HG02588 (cell line): Measurements from ENCODE around the gene TDP2.
A peak's percentile ranks its signal among the peaks of the same experiment; 100 is the strongest.
"Not testable (repeated sequence)": the region's sequence is repeated elsewhere in the genome, so short reads cannot be mapped to it uniquely, and the experiment has no call there.

Source experiments
- ATAC-seq: cut with Tn5 transposase; IDR thresholded peaks from one replicate; pipeline ENCODE4 v1.9.1; 2021; ENCODE audit warnings: mild to moderate bottlenecking, moderate library complexity; ENCODE audit not compliant: unreplicated experiment

TDP2 gene

DNA sequence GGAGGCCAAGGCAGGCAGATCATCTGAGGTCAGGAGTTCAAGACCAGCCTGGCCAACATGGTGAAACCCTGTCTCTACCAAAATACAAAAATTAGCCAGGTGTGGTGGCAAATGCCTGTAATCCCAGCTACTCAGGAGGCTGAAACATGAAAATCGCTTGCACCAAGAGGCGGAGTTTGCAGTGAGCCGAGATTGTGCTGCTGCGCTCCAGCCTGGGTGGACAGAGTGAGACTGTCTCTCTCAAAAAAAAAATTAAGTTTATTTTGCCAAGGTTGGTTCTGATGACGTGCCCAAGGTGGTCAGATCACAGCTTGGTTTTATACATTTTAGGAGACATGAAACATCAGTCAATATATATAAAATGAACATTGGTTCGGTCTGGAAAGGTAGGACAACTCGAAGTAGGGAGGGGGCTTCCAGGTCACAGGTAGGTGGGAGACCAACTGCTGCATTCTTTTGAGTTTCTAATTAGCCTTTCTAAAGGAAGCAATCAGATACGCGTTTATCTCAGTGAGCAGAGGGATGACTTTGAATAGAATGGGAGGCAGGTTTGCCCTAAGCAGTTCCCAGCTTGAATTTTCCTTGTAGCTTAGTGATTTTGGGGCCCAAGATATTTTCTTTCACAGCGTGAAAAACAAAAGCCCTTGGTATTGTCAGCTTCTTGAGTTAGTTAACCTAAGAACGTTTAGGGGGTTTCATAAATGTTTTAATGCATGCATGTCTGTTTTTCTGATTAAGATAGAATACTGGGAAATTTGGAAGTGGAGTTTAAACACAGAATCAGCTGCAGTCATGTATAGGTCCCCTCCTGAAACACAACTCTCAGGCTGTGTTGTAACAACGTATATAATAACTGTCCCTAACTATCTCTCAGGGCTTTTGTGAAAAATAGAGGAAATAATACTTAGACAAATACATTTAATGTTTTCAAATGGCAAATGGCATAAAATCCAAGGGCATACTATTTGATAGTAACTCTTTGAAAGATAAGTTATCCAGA lies 16.9 kb upstream of the TDP2 start:
- ATAC-seq: no peak

DNA sequence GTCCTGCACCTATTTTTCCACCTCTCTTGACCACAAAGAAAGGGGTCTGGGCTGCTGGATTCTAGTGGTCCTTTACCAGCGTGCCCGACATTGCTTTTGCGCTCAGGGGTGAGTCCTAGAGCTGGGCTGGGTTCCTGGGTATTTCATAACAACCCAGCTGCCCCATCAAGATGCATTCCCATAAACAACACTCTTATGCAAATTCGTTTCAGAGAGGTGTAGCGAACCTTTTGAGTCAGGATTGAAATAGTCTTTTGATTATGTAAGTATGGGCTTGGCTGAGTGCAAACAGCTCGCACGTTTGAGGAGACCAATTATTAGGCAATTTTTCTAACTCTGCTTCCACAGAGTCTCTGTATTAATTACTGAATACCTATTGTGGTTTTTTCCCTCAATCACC lies 13.9 kb upstream of the TDP2 start:
- ATAC-seq: no peak

DNA sequence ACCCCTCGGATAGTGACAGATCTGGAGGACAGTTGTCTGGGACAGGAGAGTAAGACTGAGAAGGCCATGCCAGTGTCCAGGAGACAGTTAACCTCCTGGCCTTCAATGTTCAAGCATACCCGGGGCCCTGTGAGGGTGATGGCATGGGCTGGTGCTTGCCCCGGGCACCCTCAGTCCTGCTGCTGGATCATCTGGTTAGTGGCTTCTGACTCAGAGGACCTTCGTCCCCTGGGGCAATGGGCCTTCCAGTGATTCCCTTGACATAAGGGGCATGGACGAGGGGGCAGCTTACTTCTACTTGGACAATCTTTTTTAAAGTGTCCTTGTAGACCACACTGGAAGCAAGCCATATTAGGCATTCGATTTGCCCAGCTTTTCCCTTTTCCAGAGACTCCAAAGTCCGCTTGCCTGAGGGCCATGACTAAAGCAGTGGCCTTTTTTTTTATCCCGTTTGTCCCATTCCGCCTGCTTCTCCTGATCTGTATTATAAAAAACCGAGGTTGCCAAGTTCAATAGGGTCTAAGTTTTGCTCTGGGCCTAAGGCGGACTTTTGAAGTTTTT lies 12.2 kb upstream of the TDP2 start:
- ATAC-seq: not testable (repeated sequence)

DNA sequence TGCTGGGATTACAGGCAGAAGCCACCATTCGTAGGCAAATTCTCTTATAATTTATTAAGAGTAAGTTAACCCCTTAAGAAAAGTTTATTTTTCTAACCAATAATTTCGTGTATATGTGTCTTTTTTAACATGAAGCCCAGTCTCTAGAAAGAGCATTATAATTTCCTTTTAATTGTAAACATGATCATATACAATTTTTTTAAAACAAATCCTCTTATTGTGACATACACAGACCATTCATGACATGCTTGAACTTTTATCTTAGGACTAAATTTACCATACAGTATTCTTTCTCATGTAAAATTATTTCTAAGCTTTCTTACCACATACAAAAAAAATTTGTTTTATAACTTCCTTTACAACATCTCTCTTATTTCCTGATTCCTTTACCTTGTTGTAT lies 6.9 kb upstream of the TDP2 start:
- ATAC-seq: no peak

DNA sequence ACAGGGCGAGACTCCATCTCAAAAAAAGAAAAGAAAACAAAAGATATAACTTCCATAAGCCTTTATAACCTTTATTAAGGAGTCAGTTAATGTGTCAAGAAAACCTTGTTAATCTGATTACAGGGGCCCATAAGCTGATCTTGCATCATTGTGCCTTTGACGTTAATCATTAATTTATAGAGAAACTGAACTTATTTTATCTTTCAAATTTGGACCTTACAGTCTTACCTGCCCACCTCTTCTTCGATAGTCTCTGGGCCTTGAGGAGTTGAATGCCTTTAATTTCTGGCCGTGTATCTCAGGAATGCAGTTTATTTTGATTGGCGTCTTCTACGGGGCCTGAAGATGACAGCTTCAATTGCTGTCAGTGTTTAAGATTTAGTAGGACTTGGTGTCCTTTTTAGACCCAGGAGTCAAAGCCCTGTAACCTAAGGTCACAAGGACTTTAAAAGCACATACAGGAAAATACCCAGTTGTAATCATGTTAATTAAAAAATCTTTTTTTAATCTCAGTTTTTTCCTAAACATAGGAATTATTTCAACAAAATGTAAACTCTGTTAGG lies 6.0 kb upstream of the TDP2 start:
- no peak for ATAC-seq

DNA sequence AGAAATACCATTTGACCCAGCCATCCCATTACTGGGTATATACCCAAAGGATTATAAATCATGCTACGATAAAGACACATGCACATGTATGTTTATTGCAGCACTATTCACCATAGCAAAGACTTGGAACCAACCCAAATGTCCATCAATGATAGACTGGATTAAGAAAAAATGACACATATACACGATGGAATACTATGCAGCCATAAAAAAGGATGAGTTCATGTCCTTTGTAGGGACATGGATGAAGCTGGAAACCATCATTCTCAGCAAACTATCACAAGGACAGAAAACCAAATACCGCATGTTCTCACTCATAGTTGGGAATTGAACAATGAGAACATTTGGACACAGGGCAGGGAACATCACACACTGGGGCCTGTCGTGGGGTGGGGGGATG lies 4.4 kb upstream of the TDP2 start:
- not testable (repeated sequence) for ATAC-seq

DNA sequence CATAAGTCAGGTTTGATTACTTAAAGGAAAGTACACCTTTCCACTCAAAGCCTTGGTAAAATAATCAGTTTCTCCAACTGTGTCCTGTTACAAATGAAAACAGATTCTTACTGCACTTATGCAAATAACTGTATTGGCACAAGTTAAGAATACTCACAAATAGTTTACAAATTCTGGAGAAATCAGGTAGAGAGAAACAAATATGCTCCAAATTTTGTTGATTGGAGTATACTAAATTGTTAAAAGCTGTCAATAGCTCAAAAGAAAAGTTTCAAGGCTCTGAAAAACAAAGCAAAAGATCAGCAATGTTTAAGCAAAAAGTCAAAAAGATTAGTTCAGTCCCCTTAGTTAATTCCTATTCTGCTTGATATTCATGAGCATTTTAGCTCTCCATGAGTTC lies 3.8 kb upstream of the TDP2 start:
- not testable (repeated sequence) for ATAC-seq

DNA sequence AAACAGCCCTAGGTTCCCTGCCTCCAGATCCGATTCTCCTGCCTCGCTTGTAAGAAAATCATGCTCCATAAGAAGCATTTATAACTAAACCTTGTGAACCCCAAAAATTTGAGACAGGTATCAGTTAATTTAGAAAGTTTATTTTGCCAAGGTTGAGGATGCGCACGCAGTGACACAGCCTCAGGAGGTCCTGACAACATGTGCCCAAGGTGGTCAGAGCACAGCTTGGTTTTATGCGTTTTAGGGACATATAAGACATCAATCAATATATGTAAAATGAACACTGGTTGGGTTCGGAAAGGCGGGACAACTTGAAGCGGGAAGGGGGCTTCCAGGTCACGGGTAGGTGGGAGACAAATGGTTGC lies 2.3 kb upstream of the TDP2 start:
- no peak for ATAC-seq

DNA sequence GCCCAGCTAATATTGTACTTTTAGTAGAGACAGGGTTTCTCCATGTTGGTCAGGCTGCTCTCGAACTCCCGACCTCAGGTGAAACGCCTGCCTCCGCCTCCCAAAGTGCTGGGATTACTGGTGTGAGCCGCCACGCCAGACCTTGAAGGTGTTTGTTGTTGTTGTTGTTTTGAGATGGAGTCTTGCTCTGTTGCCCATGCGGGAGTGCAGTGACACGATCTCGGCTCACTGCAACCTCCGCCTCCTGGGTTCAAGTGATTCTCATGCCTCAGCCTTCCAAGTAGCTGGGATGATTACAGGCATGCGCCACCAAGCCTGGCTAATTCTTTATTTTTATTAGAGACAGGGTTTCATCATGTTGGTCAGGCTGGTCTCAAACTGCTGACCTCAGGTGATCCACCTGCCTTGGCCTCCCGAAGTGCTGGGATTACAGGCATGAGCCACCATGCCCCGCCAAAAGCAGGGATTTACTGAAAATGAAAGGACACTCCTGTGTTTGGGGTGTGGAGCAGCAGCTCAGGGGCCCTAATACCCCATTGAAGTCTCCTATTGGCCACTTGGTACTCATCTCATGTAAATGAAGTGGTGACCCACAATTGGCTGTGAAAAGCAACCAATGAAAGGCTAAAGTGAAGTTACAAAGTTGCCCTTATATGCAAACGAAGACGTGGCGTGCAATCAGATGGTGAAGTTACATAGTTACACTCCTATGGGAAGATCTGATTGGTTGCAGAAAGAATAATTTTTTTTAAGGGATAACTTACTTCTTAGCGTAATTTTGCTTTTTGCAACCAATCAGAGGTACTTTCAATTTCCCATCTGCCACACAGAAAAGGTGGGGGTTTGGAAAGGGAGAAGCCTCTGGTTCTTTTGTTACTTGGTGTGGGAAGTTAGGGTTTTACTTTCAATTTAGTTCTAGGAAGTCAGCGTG lies 1.6 kb upstream of the TDP2 start:
- ATAC-seq: not testable (repeated sequence)

DNA sequence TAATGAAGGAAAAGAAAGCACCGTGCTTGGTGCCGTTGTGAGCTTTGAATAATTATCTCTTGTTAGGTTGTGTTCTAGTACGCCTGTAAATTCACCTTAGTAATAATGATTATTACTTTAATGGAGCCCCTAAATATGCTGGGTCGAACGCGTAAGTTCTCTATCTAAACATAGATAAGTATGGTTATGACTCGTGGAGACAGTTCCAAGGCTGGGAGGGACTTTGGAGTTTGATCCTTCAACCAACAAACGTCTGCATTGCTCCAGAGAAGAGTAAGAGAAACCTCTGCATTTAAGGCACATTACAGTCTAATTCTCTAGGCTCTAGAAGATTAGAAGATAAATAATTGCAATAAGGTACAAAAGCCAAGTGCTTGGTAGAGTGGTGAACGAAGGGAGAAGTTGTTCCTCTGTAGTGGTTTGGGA lies 692 bp upstream of the TDP2 start:
- no peak for ATAC-seq

DNA sequence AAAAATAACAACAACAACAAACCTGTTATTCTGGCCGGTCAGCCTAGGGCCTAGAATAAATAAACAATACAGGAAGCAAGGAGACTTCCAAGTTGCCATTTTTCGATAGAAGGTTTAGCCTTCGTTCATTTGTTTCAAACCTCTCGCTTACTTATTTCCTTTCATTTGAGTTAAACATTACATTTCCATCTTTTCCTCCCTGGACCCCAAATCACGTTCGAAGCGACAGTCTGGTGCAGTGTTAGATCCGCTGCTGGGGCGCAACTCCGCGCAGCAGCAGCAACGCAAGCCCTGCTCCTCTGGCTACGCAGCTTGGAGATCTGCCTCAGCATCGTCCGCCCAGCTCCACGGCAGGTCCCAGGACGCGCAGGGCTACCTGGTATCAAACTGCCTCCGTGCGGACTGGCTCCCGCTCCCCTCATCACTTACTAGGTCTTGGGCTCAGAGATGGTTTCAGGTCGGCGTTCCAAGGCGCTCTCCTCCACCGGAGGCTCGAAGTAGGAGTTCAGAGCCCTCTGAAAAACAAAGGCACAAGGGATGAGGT lies 530 bp downstream of the TDP2 start:
- ATAC-seq: peak; percentile 26

DNA sequence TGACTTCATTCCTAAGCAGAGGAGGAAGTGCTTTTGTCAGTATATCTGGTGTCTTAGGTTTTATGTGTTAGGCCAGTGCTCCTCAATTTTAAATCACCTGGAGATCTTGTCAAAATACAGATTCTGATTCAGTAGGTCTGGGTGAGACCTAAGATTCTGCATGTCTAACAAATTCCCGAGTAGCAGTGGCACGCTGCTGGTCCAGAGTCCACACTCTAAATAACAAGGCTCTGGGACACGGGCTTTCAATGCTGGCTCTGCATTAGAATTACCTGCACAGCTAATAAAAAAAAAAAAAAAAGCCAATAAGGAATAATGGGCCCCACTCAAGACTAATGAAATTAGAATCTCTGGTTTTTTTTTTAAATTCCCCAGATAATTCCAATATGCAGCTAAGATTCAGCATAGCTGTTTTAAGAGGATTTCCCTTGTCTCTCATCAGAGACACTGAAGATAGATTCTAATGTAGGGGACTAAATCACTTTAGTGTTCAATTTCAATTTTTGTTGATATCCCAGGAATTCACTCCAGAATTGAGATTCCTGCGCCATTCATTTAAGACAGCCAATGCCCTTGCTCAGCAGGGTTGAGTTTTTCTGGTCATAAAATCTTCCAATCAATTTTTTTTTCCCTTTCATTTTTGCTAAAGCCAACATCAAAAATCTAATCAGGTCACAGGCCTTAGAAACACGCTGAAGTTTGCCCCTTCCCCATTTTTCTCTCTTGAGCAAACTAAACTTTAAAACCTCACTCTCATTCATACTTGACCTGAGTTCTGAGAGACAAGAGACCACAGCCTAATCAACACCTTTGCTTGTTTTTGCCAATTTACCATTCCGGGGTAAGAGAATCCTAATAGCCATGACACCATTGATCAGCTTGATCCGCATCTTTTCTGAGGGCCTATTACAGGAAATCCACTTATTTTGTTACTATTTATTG lies 2.4 kb downstream of the TDP2 start:
- no peak for ATAC-seq

DNA sequence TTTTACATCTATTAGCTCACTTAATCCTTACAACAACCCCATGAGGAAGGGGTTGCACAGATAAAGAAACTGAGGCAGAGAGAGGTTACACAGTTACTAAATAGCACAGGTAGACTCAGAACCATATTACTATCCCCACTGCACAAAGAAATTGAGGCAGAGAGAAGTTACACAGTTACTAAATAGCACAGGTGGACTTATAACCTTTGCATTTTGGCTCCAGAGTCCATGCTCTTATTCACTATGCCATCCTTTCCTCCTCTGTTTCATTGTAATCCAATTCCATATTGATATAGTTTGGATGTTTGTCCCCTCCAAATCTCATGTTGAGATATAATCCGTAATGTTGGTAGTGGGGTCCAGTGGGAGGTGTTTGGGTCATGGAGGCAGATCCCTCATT lies 3.5 kb downstream of the TDP2 start:
- ATAC-seq: no peak

DNA sequence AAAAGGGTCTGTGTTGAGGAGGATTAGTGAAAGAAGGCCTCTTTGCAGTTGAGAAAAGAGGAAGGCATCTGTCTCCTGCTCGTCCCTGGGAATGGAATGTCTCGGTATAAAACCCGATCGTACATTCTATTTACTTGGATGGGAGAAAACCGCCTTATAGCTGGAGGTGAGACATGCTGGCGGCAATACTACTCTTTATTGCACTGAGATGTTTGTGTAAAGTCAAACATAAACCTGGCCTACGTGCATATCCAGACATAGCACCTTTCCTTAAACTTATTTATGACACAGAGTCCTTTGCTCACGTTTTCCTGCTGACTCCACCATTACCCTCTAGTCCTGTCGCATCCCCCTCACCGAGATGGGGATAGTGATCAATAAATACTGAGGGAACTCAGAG lies 4.5 kb downstream of the TDP2 start:
- ATAC-seq: no peak

DNA sequence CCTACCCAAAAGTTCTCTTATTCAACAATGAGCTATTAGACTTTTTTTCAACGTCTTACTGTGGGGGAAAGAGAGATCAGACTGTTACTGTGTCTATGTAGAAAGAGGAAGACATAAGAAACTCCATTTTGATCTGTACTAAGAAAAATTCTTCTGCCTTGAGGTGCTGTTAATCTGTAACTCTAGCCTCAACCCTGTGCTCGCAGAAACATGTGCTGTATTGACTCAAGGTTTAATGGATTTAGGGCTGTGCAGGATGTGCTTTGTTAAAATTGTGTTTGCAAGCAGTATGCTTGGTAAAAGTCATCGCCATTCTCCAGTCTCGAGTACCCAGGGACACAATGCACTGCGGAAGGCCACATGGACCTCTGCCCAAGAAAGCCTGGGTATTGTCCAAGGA lies 4.9 kb downstream of the TDP2 start:
- ATAC-seq: not testable (repeated sequence)

DNA sequence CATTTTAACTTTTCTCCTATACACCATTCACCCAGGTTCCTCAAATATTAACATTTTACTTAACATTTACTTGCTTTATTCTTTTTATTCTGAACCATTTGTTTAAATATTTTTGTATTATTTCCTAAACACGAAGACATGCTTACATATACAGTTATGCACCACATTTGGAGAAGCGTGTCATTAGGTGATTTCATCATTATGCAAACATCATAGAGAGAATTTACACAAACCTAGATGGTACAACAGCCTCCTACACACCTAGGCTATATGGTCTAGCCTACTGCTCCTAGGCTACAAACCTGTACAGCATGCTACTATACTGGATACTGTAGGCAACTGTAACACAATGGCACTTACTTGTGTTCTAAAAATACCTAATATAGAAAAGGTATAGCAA lies 6.6 kb downstream of the TDP2 start:
- ATAC-seq: no peak

DNA sequence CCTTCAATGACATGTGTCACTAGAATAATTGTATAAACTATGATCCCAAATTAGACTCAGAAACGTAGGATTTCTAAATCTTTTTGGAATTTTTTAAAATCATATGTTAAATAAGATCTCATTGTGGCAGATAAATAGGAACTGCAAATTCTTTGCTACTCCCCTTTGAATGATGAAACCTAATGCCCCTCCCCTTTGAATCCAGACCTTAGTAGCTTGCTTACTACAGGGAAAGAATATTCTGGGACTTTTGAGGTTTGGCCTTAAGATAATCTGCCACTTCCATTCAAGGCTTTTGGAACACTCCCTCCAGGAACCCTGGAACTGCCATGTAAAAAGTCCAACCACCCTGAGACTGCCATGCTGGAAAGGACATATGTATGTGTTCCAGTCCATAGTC lies 7.1 kb downstream of the TDP2 start:
- ATAC-seq: no peak

DNA sequence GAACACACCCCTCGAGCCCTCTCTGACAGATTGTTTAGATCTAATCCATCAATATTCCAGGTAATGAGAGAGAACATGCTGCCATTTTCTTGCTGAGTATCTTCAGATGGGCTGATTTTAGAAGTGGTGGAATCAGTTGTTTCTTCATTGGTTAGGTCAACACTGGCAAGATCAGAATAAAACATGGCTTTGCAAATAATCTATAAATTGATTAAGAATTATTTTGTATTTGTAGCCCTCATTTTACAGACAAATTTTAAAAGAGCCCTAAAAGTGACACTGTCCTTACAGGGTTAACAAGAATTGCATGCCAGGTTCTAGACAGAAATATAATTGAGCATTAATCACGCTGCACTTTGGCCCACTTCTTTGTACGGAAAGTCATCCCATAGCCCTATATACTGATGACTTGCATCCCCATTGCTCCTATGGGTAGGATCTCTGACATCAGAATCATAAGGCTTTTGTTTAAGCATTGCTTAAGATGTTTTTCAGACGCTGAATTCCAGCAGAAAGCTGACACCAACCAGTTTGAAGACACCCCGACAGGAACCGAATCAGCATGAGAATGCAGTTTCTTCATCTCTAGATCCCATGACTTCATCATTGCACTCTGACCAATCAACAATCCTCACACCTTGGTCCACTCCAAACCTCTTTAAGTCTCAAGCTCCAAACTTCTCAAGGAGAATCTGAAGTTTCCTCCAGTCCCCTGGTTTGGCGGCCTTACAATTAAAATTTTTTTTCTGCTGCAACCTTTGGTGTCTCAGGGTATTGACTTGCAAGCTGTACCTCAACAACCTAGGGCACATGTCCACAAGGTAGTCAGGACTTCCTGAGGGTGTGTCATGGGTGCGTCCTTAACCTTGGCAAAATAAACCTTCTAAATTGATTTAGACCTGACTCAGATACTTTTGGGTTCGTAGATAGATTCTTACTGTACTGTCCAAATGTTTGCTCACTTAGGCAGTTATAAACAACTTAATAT lies 7.8 kb downstream of the TDP2 start:
- no peak for ATAC-seq
